HL-60 (cell line): ENCODE data around the gene TENM4.

Source experiments
- DNase-seq, 2 experiments: peaks; one replicate each; pipeline ENCODE4 v3.0.0-alpha.2; 2010 to 2020; ENCODE audit warnings: low read depth in 1 of 2, low spot score in 1 of 2
- H3K27ac ChIP-seq: fragments of 250-450 bp; sonication (Bioruptor Pico); replicated peaks from 2 replicates; pipeline ENCODE4 v1.5.1; 2020; ENCODE audit warnings: mild to moderate bottlenecking, moderate library complexity
- H3K27me3 ChIP-seq: fragments of 250-450 bp; sonication (Bioruptor Pico); 2 replicates; pipeline ENCODE4 v1.5.1; 2021; ENCODE audit warnings: mild to moderate bottlenecking, moderate library complexity; ENCODE audit not compliant: insufficient read depth, poor library complexity, severe bottlenecking
- H3K4me3 ChIP-seq: replicated peaks from 2 replicates; pipeline ENCODE4 v1.5.1; 2011; ENCODE audit warnings: mild to moderate bottlenecking, control low read depth, low read length; ENCODE audit not compliant: insufficient read depth
- CTCF ChIP-seq: IDR thresholded peaks from one replicate; pipeline ENCODE4 v1.5.1; 2011; ENCODE audit warnings: low read length, control low read depth, inconsistent platforms; ENCODE audit not compliant: insufficient read depth
- GABPA ChIP-seq: IDR thresholded peaks from 2 replicates; pipeline ENCODE4 v1.6.1; 2012; ENCODE audit warnings: low read depth
- POLR2AphosphoS5 ChIP-seq: IDR thresholded peaks from 2 replicates; pipeline ENCODE4 v1.6.1; 2012; ENCODE audit warnings: low read depth
- REST ChIP-seq: IDR thresholded peaks from 2 replicates; pipeline ENCODE4 v1.6.1; 2012; ENCODE audit warnings: low read depth; ENCODE audit not compliant: insufficient replicate concordance
- SPI1 ChIP-seq: IDR thresholded peaks from 2 replicates; pipeline ENCODE4 v1.6.1; 2012; ENCODE audit warnings: low read depth, mild to moderate bottlenecking, borderline replicate concordance

TENM4 gene

GRCh38 chr11:79348976-79349682 is 91.7 kb downstream of the TENM4 start:
- Histone ChIP-seq H3K4me3 (no peak overlapping the region), H3K27ac (no peak overlapping the region), H3K27me3 (no peaks in the 10 kb centered on the region)
- no peak for DNase-seq
- TF ChIP-seq CTCF (no peak), GABPA (no peak), SPI1 (no peak), POLR2AphosphoS5 (no peak), REST (no peak)

DNA sequence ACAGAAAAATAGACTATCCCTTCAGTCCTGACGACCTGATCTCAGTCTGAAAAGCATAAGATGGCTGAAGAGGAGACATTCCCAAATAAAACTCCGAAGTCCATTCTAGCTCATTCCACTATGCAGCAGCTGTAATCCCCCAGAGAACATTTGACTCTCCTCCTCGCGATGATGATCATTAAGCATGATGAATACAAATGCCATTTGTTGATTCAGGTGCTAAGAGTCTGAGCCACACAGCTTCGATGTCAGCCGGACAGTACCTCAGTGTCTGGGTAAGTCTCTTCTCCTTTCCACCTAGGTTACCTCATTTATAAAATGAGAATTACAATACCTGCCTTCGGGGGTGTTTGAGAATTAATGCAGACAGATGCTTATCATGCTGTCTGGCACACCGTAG is 94.8 kb downstream of the TENM4 start:
- Histone ChIP-seq H3K4me3 (no peak overlapping the region), H3K27ac (no peak overlapping the region), H3K27me3 (no peaks in the 10 kb centered on the region)
- no peak for DNase-seq
- no peak for TF ChIP-seq CTCF

DNA sequence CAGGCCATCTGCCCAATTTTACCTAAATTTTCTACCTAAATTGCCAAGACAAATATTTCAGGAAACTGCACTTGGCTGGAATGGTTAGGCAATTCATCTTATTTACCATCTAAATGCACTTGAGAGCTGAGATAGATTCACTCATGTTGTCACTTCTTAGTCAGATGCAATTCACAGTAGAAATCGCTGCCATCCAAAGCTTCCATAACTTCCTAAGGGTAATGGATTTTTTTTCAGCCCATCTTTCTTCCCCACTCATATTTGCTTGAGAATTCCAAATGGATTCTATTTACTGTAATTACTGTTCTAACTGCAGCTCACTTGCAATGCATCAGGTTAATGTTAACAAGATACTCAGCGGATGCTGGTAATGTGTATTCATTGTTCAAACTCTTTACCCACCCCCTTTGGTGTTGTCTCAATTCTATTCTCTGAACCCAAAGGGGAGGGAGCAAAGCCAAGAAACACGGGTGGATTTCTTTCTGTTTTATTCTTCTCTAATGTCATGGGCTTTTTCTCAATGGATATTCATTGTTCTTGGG is 96.0 kb downstream of the TENM4 start:
- TF ChIP-seq CTCF (no peak), POLR2AphosphoS5 (no peak), REST (no peak), SPI1 (no peak), GABPA (no peak)
- H3K4me3 ChIP-seq: no peak overlapping the region
- DNase-seq: no peak
- no peaks in the 10 kb centered on the region for H3K27me3 ChIP-seq
- no peak overlapping the region for H3K27ac ChIP-seq

- H3K4me3 ChIP-seq: no peak overlapping the region
- no peaks in the 10 kb centered on the region for H3K27me3 ChIP-seq
- no peak overlapping the region for H3K27ac ChIP-seq
- no peak for DNase-seq
- no peak for TF ChIP-seq POLR2AphosphoS5
- TF ChIP-seq GABPA: no peak
- no peak for TF ChIP-seq REST
- TF ChIP-seq SPI1: no peak
- TF ChIP-seq CTCF: no peak
These were observed 98.1 kb downstream of the TENM4 start for GRCh38 chr11:79342686-79343085.
